ENCODE data around the gene SLC25A34. TPM values are rescaled to one million over a fixed set of nuclear protein-coding genes. Genes with fewer than 3 reads are reported as not detected.

The SLC25A34 gene
- total and polyA plus RNA-seq, 2 of the 13 experiments (the other 11 are each of a cell fraction or from before 2014, with no cell fraction given): 0.13 to 0.18 TPM

- TF ChIP-seq ADNP (CRISPR knock-in tag; IDR thresholded peaks at IDR 0.05) (no peak), ZNF512B (CRISPR knock-in tag; IDR thresholded peaks at IDR 0.05; ENCODE audit: borderline replicate concordance) (no peak), TCF12 (IDR thresholded peaks at IDR 0.05) (no peak), TCF12 (CRISPR knock-in tag; IDR thresholded peaks at IDR 0.05) (no peak), KLF12 (CRISPR knock-in tag; IDR thresholded peaks at IDR 0.05; ENCODE audit: borderline replicate concordance) (peak; percentile 74; the same call in 1 of the 2 replicates), ZNF274 (CRISPR knock-in tag; IDR thresholded peaks at IDR 0.05) (0 out of 2 replicates have a peak, but pooled peaks have one; percentile 21), GABPA (IDR thresholded peaks at IDR 0.05; ENCODE audit: low read depth, low read length) (no peak), GABPA (CRISPR knock-in tag; IDR thresholded peaks at IDR 0.05; ENCODE audit: low read depth) (no peak), SMC3 (IDR thresholded peaks at IDR 0.05; ENCODE audit: low read length) (peak; percentile 50), ZNF589 (CRISPR knock-in tag; conservative IDR thresholded peaks at IDR 0.05) (no peak), JUND (CRISPR knock-in tag; IDR thresholded peaks at IDR 0.05) (no peak), ZFY (CRISPR knock-in tag; IDR thresholded peaks at IDR 0.05) (no peak; the same call in 1 of the 2 replicates)
- TF ChIP-seq, protein P1, sequence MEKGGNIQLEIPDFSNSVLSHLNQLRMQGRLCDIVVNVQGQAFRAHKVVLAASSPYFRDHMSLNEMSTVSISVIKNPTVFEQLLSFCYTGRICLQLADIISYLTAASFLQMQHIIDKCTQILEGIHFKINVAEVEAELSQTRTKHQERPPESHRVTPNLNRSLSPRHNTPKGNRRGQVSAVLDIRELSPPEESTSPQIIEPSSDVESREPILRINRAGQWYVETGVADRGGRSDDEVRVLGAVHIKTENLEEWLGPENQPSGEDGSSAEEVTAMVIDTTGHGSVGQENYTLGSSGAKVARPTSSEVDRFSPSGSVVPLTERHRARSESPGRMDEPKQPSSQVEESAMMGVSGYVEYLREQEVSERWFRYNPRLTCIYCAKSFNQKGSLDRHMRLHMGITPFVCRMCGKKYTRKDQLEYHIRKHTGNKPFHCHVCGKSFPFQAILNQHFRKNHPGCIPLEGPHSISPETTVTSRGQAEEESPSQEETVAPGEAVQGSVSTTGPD (CRISPR knock-in tag; IDR thresholded peaks at IDR 0.05): no peak
- TF ChIP-seq, protein P2, sequence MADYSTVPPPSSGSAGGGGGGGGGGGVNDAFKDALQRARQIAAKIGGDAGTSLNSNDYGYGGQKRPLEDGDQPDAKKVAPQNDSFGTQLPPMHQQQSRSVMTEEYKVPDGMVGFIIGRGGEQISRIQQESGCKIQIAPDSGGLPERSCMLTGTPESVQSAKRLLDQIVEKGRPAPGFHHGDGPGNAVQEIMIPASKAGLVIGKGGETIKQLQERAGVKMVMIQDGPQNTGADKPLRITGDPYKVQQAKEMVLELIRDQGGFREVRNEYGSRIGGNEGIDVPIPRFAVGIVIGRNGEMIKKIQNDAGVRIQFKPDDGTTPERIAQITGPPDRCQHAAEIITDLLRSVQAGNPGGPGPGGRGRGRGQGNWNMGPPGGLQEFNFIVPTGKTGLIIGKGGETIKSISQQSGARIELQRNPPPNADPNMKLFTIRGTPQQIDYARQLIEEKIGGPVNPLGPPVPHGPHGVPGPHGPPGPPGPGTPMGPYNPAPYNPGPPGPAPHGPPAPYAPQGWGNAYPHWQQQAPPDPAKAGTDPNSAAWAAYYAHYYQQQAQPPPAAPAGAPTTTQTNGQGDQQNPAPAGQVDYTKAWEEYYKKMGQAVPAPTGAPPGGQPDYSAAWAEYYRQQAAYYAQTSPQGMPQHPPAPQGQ (CRISPR knock-in tag; IDR thresholded peaks at IDR 0.05; ENCODE audit: borderline replicate concordance): no peak
- TF ChIP-seq, protein P3, sequence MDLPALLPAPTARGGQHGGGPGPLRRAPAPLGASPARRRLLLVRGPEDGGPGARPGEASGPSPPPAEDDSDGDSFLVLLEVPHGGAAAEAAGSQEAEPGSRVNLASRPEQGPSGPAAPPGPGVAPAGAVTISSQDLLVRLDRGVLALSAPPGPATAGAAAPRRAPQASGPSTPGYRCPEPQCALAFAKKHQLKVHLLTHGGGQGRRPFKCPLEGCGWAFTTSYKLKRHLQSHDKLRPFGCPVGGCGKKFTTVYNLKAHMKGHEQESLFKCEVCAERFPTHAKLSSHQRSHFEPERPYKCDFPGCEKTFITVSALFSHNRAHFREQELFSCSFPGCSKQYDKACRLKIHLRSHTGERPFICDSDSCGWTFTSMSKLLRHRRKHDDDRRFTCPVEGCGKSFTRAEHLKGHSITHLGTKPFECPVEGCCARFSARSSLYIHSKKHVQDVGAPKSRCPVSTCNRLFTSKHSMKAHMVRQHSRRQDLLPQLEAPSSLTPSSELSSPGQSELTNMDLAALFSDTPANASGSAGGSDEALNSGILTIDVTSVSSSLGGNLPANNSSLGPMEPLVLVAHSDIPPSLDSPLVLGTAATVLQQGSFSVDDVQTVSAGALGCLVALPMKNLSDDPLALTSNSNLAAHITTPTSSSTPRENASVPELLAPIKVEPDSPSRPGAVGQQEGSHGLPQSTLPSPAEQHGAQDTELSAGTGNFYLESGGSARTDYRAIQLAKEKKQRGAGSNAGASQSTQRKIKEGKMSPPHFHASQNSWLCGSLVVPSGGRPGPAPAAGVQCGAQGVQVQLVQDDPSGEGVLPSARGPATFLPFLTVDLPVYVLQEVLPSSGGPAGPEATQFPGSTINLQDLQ (CRISPR knock-in tag; IDR thresholded peaks at IDR 0.05): no peak
Observed at GRCh38 chr1:15740924-15741850, 5.1 kb downstream of the SLC25A34 start (continued).
